AG04450 (cell line): ENCODE results near the gene STAMBPL1. TPM values are rescaled to one million over a fixed set of nuclear protein-coding genes. Genes with fewer than 3 reads are reported as not detected.

Experiments
- CTCF ChIA-PET: fragments of 300-600, 350-600 bp; formaldehyde crosslinking; extraction: SDS; loops from one replicate; lab custom pipeline; 2022; ENCODE audit warnings: antibody characterized with exemption, inconsistent platforms; lab: Charles Lee
- POLR2A ChIA-PET: fragments of 350-600 bp; formaldehyde crosslinking; extraction: SDS; loops from one replicate; lab custom pipeline; 2021; ENCODE audit warnings: antibody characterized with exemption, inconsistent platforms; lab: Yijun Ruan, JAX
- DNase-seq: peaks from one replicate; pipeline ENCODE4 v3.0.0-alpha.2; 2011; ENCODE audit warnings: low read depth, low spot score
- H3K27ac ChIP-seq: one replicate; pipeline ENCODE4 v1.5.1; 2012; ENCODE audit warnings: low read depth, low read length, control low read depth
- H3K27me3 ChIP-seq: one replicate; pipeline ENCODE4 v1.6.0; 2012; ENCODE audit warnings: low read length; ENCODE audit not compliant: control insufficient read depth, insufficient read depth
- H3K4me3 ChIP-seq: 2 replicates; pipeline ENCODE4 v1.5.1; 2011; ENCODE audit warnings: mild to moderate bottlenecking, low read depth, low read length, control low read depth
- H3K9me3 ChIP-seq: 2 replicates; pipeline ENCODE4 v1.5.1; 2012; ENCODE audit warnings: low read length; ENCODE audit not compliant: control insufficient read depth, insufficient read depth
- CTCF ChIP-seq: IDR thresholded peaks from 2 replicates; pipeline ENCODE4 v1.5.1; 2011; ENCODE audit warnings: low read depth, low read length, control low read depth, inconsistent platforms
- polyA plus RNA-seq: library from polyadenylated mRNA; depleted of rRNA; stranded (reverse); fragments of >200 nt; gene quantifications from 2 replicates; pipeline ENCODE4 v1.2.3, GENCODE V29; 2011

Gene STAMBPL1
- polyA plus RNA-seq, 1 experiment = 50.3 TPM

DNA sequence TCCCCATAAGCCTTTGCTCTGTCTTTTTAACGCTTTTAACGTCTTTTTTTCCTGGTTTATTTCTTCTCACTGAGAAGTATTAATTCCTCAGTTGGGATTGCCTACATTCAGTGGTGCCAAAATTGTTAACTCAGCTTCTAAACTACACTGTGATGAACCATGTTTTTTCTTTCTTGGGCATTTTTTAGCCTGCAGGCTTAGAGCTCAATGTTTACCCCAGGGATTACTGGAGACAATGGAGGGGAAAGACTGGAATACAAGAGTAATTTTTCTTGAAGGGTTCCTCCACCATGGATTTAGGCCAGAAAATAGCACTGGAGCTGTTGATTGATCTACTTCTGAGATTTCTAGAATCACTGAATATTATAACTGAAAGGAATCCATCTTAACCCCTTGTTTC, 19.8 kb downstream of the STAMBPL1 start:
- ChIA-PET POLR2A (no interaction called here), CTCF (interaction anchor here (1.5 to 3.0 kb wide), 4 partner anchors 15 to 65 kb away, joined by 4 to 19 read pairs (median 10); no protein-coding TSS in a partner anchor)
- Histone ChIP-seq H3K27ac (no peak overlapping the region), H3K4me3 (no peak overlapping the region), H3K27me3 (no peaks in the 10 kb centered on the region), H3K9me3 (no peaks in the 10 kb centered on the region)
- no peak for DNase-seq
- no peak for TF ChIP-seq CTCF

GRCh38 chr10:88901206-88901983, 21.4 kb downstream of the STAMBPL1 start:
- ChIA-PET POLR2A (interaction anchor here (0.5 to 0.8 kb wide), 2 partner anchors 8 to 16 kb away, joined by 3 to 4 read pairs; no protein-coding TSS in a partner anchor), CTCF (interaction anchor here (1.0 to 3.0 kb wide), 5 partner anchors 9 to 66 kb away, joined by 4 to 19 read pairs (median 6); no protein-coding TSS in a partner anchor)
- no peak for DNase-seq
- no peaks in the 10 kb centered on the region for H3K27me3 ChIP-seq
- H3K9me3 ChIP-seq = no peaks in the 10 kb centered on the region
- H3K27ac ChIP-seq = no peak overlapping the region
- TF ChIP-seq CTCF = no peak
- no peak overlapping the region for H3K4me3 ChIP-seq

DNA sequence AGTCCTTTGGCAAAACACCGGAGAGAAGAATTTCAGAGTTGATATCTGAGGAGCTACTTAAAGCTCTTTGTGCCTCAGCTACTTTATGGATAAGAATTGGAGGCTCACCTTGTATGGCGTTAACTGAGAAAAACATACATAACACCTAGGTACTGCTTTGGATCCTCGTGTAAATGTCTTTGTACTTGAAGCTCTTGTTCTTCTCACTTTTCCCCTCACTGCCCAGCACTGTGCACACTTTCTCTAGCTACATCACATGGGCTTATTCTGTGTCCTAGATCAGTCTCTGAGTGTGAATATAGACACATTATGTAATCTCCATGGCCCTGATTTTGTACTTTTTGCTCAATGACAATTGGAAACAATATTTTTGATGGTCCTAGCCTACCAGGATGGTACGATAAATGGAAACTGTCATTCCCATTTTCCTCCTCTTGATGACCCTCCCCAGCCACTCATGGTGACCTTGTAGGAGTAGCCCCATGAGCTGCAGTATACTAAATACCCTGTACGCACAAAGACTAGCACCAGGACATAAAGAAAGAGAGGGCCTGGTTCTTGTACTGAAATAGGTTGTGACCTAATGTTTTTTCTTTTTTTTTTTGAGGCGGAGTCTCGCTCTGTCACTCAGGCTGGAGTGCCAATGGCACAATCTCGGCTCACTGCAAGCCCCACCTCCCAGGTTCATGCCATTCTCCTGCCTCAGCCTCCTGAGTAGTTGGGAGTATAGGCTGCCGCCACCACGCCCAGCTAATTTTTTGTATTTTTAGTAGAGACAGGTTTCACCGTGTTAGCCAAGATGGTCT, 22.1 kb downstream of the STAMBPL1 start:
- H3K27ac ChIP-seq = no peak overlapping the region
- H3K4me3 ChIP-seq = no peak overlapping the region
- no peaks in the 10 kb centered on the region for H3K9me3 ChIP-seq
- ChIA-PET POLR2A (interaction anchor here (0.8 kb wide), 1 partner anchor 17 kb away, joined by 3 read pairs; no protein-coding TSS in a partner anchor), CTCF (interaction anchor here (2.1 to 3.0 kb wide), 3 partner anchors 18 to 67 kb away, joined by 6 to 19 read pairs (median 15); no protein-coding TSS in a partner anchor)
- H3K27me3 ChIP-seq = no peaks in the 10 kb centered on the region
- TF ChIP-seq CTCF = no peak
- DNase-seq = no peak

GRCh38 chr10:88903715-88904114, 23.7 kb downstream of the STAMBPL1 start:
- H3K4me3 ChIP-seq = no peak overlapping the region
- CTCF ChIA-PET = interaction anchor here (1.1 kb wide), 1 partner anchor 30 kb away, joined by 3 read pairs; no protein-coding TSS in a partner anchor
- no peak for DNase-seq

More at GRCh38 chr10:88903715-88904114, 23.7 kb downstream of the STAMBPL1 start:
- no peak for TF ChIP-seq CTCF
- no peaks in the 10 kb centered on the region for H3K27me3 ChIP-seq
- H3K9me3 ChIP-seq = no peaks in the 10 kb centered on the region
- H3K27ac ChIP-seq = no peak overlapping the region
- POLR2A ChIA-PET = no interaction called here
